Osteoblast (primary cell): ENCODE measurements around the gene P2RY6. TPM values are rescaled to one million over a fixed set of nuclear protein-coding genes. Genes with fewer than 3 reads are reported as not detected.
A peak's percentile ranks its signal among the peaks of the same experiment; 100 is the strongest.

Experiments
- DNase-seq: peaks from one replicate; pipeline ENCODE4 v3.0.0; 2011; ENCODE audit warnings: low spot score, mixed read lengths; ENCODE audit not compliant: insufficient read length; ENCODE audit errors: missing footprints
- H2AFZ ChIP-seq: 2 replicates; pipeline ENCODE4 v1.6.0; 2011; ENCODE audit warnings: mild to moderate bottlenecking, low read length
- H3K27ac ChIP-seq: 2 replicates; pipeline ENCODE4 v1.5.1; 2011; ENCODE audit warnings: mild to moderate bottlenecking, low read depth, low read length, moderate library complexity
- H3K27me3 ChIP-seq: 2 replicates; pipeline ENCODE4 v1.6.0; 2012; ENCODE audit warnings: mild to moderate bottlenecking, control low read depth, inconsistent platforms, low read length, moderate library complexity; ENCODE audit not compliant: insufficient read depth
- H3K36me3 ChIP-seq: 2 replicates; pipeline ENCODE4 v1.5.1; 2011; ENCODE audit warnings: mild to moderate bottlenecking, low read length, control low read depth, moderate library complexity; ENCODE audit not compliant: insufficient read depth
- H3K4me1 ChIP-seq: 2 replicates; pipeline ENCODE4 v1.5.1; 2011; ENCODE audit warnings: mild to moderate bottlenecking, low read length, control low read depth, moderate library complexity; ENCODE audit not compliant: insufficient read depth
- H3K4me2 ChIP-seq: 2 replicates; pipeline ENCODE4 v1.6.0; 2011; ENCODE audit warnings: mild to moderate bottlenecking, low read length; ENCODE audit not compliant: insufficient read depth
- H3K4me3 ChIP-seq: fragments of 200-600 bp; sonication (generic); 3 replicates; pipeline ENCODE4 v1.5.1; 2012; ENCODE audit warnings: mild to moderate bottlenecking, low read length, inconsistent platforms; ENCODE audit not compliant: insufficient read depth
- H3K79me2 ChIP-seq: 2 replicates; pipeline ENCODE4 v1.6.0; 2012; ENCODE audit warnings: mild to moderate bottlenecking, low read length, control low read depth, inconsistent platforms; ENCODE audit not compliant: insufficient read depth
- H3K9me3 ChIP-seq: 2 replicates; pipeline ENCODE4 v1.5.1; 2011; ENCODE audit warnings: low read depth, low read length, control low read depth
- H4K20me1 ChIP-seq: 2 replicates; pipeline ENCODE4 v1.6.0; 2012; ENCODE audit warnings: mild to moderate bottlenecking, low read length, control low read depth; ENCODE audit not compliant: insufficient read depth
- total RNA-seq: library from RNA; depleted of rRNA; stranded (reverse); fragments of >200 nt; gene quantifications from 2 replicates; pipeline ENCODE4 v1.2.3, GENCODE V29; 2012
- TF ChIP-seq, protein P1 (sequence below): IDR thresholded peaks from 2 replicates; pipeline ENCODE4 v1.5.1; 2011; ENCODE audit warnings: mild to moderate bottlenecking, low read depth, low read length, moderate library complexity; ENCODE audit errors: extremely low read depth

The P2RY6 gene
- total RNA-seq, 1 donor: 0.72 TPM

DNA sequence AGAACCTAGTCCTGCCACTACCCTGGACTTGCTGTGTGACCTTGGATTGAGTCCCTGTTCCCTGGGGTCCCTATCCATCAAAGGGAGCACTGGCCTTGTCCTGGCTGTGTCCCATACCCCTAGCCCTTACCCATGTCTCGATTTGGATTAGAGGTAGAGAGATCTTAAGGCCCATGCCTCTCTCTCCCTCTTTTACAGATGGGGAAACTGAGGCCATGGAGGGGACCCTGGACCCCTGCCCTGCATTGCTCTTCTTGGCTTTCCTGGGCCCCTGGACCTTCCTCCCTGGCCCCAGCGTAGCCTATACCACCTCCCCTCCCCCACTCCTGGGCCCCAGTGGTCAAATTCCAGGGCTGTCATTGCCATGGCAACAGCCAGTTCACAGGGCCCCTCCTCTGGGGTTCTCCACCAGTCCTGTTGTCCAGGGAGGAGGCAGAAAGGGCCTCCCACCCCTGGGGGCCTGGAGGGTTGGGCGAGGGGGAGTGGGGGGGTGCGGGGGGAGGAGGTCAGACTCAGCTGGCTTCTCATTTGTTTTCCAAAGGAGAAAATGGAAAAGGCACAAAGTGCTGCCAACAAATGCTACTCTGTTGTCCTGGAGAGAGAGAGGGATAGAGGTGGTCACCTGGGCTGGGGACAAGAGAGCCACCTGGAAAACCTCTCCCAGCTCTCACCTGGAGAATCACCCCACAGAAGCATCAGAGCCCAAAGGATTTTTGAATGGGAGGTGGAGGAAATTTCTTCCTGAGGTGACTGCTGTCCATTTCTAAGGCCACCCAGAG, 59.2 kb downstream of the P2RY6 start:
- H3K27me3 ChIP-seq: no peaks in the 10 kb centered on the region
- peaks cover 78% of the 10 kb centered on the region for H3K4me1 ChIP-seq
- H3K36me3 ChIP-seq: peaks cover 12% of the 10 kb centered on the region
- peak overlapping the region; percentile 80 for H3K27ac ChIP-seq
- H2AFZ ChIP-seq: no peak overlapping the region
- TF ChIP-seq, protein P1, sequence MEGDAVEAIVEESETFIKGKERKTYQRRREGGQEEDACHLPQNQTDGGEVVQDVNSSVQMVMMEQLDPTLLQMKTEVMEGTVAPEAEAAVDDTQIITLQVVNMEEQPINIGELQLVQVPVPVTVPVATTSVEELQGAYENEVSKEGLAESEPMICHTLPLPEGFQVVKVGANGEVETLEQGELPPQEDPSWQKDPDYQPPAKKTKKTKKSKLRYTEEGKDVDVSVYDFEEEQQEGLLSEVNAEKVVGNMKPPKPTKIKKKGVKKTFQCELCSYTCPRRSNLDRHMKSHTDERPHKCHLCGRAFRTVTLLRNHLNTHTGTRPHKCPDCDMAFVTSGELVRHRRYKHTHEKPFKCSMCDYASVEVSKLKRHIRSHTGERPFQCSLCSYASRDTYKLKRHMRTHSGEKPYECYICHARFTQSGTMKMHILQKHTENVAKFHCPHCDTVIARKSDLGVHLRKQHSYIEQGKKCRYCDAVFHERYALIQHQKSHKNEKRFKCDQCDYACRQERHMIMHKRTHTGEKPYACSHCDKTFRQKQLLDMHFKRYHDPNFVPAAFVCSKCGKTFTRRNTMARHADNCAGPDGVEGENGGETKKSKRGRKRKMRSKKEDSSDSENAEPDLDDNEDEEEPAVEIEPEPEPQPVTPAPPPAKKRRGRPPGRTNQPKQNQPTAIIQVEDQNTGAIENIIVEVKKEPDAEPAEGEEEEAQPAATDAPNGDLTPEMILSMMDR: no peak
- H3K79me2 ChIP-seq: peaks cover 97% of the 10 kb centered on the region
- peaks cover 79% of the 10 kb centered on the region for H4K20me1 ChIP-seq
- DNase-seq: peak; percentile 87
- no peak overlapping the region for H3K4me3 ChIP-seq
- H3K9me3 ChIP-seq: no peaks in the 10 kb centered on the region
- H3K4me2 ChIP-seq: peak overlapping the region; percentile 24

DNA sequence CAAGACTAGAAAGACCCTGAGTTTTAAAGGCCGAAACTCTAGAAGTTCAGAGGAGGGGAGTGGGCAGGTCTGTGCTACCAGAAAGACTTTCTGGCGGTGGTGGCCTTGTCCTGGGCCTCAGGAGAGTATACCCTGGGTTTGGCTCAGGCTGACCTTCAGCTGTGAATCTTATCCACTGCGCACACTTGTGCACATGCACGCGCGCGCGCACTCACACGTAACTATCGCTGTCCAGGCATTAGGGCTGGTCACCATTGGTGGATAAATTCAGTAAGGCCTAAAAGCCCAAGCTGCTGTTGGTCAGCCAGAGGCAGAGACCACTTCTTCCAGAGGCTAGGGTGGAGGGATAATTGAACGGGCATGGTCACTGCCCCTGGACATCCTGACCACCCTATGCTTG, 61.0 kb downstream of the P2RY6 start:
- H2AFZ ChIP-seq: no peak overlapping the region
- H3K4me3 ChIP-seq: no peak overlapping the region
- H3K36me3 ChIP-seq: peaks cover 24% of the 10 kb centered on the region
- peaks cover 97% of the 10 kb centered on the region for H3K79me2 ChIP-seq
- H3K4me2 ChIP-seq: peak overlapping the region; percentile 59
- no peaks in the 10 kb centered on the region for H3K27me3 ChIP-seq
- peaks cover 64% of the 10 kb centered on the region for H3K4me1 ChIP-seq
- TF ChIP-seq, protein P1: no peak
- H4K20me1 ChIP-seq: peaks cover 87% of the 10 kb centered on the region
- H3K9me3 ChIP-seq: no peaks in the 10 kb centered on the region
- DNase-seq: peak; percentile 36
- peak overlapping the region; percentile 80 for H3K27ac ChIP-seq

DNA sequence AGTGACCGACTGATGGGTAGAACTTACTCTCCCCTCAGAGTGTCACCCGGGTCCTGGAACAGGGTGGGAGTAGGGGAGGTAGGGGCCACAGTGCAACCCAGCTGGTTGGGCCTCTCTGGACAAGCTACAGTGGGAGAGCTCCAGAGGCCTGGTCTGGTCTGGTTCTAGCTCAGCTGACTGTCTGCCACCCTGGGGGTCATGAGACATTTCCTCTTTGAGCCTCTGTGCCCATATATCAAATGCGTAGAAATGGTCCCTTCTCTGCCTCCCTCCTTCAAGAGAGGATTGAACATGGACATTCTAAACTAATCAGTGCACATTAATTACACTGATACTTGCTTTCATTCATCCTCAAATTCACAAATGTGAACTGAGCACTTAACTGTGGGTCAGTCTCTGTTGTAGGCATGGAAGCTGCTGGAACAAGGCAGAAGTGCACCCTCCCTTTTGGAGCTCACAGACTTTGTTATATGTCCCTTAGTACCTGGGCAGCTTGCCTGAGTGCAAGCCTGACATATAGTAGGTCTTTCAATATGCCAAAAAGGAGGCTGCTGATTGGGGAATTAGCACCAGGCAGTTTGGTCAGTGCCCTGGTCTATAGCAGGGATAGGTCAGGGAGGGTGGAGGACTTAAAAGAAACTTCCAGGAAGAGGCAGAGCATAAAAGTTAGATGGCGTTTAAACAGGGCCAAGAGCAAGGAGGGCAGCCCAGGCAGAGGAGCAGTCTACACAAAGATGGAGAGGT, 61.7 kb downstream of the P2RY6 start:
- H4K20me1 ChIP-seq: peaks cover 88% of the 10 kb centered on the region
- peaks cover 64% of the 10 kb centered on the region for H3K4me1 ChIP-seq
- no peak overlapping the region for H3K4me3 ChIP-seq

More for the DNA sequence above, 61.7 kb downstream of the P2RY6 start:
- H3K27ac ChIP-seq: peak overlapping the region; percentile 80
- no peaks in the 10 kb centered on the region for H3K9me3 ChIP-seq
- H3K36me3 ChIP-seq: peaks cover 24% of the 10 kb centered on the region
- peak; percentile 82 for DNase-seq
- no peak overlapping the region for H2AFZ ChIP-seq
- peaks cover 97% of the 10 kb centered on the region for H3K79me2 ChIP-seq
- TF ChIP-seq, protein P1: no peak
- H3K27me3 ChIP-seq: no peaks in the 10 kb centered on the region
- H3K4me2 ChIP-seq: peak overlapping the region; percentile 59
